Adrenal gland (tissue), 5 donors: ENCODE measurements around the gene ATR.
"Not testable (repeated sequence)": the region's sequence is repeated elsewhere in the genome, so short reads cannot be mapped to it uniquely, and the experiment has no call there.

Experiments used
- CTCF ChIP-seq, 6 experiments: fragments of 450-650 bp in 4 of 6; fragments of 200-600 bp in 2 of 6; sonication (generic) in 1 of 6; IDR thresholded peaks; 1 replicate in 5 of 6; 2 replicates in 1 of 6; pipeline versions ENCODE4 v1.5.1 to v1.8.0; 2016 to 2021; ENCODE audit warnings: antibody characterized with exemption in 6 of 6, mild to moderate bottlenecking in 2 of 6, moderate library complexity in 1 of 6
- POLR2A ChIP-seq, 2 donors: fragments of 450-650 bp; IDR thresholded peaks; one replicate each; pipeline ENCODE4 v1.6.1; 2017; ENCODE audit warnings: antibody characterized with exemption in 2 of 2, mild to moderate bottlenecking in 2 of 2, moderate library complexity in 1 of 2
- donor health status: DM: no; HTN: no; CAD: no.

DNA sequence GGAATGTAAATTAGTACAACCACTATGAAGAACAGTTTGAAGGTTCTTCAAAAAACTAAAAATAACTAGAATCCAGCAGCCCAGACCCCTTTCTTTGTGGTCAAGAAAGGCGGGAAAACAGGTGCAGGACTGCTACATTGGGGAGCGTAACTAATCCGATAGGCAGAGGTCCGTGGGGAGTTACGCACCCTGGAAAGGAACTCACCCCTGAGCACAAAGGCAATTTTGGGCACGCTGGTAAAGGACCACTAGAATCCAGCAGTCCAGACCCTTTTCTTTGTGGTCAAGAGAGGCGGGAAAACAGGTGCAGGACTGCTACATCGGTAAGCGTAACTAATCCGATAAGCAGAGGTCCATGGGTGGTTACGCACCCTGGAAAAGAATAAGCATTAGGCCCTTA lies 140.4 kb downstream of the ATR start:
- TF ChIP-seq POLR2A, CTCF (IDR thresholded peaks at IDR 0.05): not testable (repeated sequence)
